Ishikawa (cell line): Measurements from ENCODE around the gene HES3.

Experiments used
- CEBPB ChIP-seq: IDR thresholded peaks from 2 replicates; pipeline ENCODE4 v1.6.1; 2012
- CREB1 ChIP-seq: IDR thresholded peaks from 2 replicates; pipeline ENCODE4 v1.6.1; 2012; ENCODE audit warnings: low read depth
- EGR1 ChIP-seq: IDR thresholded peaks from 2 replicates; pipeline ENCODE4 v1.6.1; 2012
- EP300 ChIP-seq: IDR thresholded peaks from 2 replicates; pipeline ENCODE4 v1.6.1; 2012; ENCODE audit warnings: borderline replicate concordance
- FOXM1 ChIP-seq: IDR thresholded peaks from 2 replicates; pipeline ENCODE4 v1.6.1; 2012; ENCODE audit warnings: low read depth, borderline replicate concordance
- MAX ChIP-seq: IDR thresholded peaks from 2 replicates; pipeline ENCODE4 v1.6.1; 2012
- NFIC ChIP-seq: IDR thresholded peaks from 2 replicates; pipeline ENCODE4 v1.6.1; 2012
- RAD21 ChIP-seq: IDR thresholded peaks from 2 replicates; pipeline ENCODE4 v1.6.1; 2012; ENCODE audit warnings: low read depth
- REST ChIP-seq: IDR thresholded peaks from 2 replicates; pipeline ENCODE4 v1.6.1; 2012; ENCODE audit warnings: low read depth, mild to moderate bottlenecking
- TAF1 ChIP-seq: IDR thresholded peaks from 2 replicates; pipeline ENCODE4 v1.6.1; 2012; ENCODE audit warnings: low read depth, mild to moderate bottlenecking
- TCF12 ChIP-seq: IDR thresholded peaks from 2 replicates; pipeline ENCODE4 v1.6.1; 2012; ENCODE audit warnings: low read depth
- TEAD4 ChIP-seq: IDR thresholded peaks from 2 replicates; pipeline ENCODE4 v1.6.1; 2012
- USF1 ChIP-seq: IDR thresholded peaks from 2 replicates; pipeline ENCODE4 v1.6.1; 2012
- YY1 ChIP-seq: IDR thresholded peaks from 2 replicates; pipeline ENCODE4 v1.6.1; 2012; ENCODE audit warnings: low read depth
- ZBTB7A ChIP-seq: IDR thresholded peaks from 2 replicates; pipeline ENCODE4 v1.6.1; 2012; ENCODE audit warnings: low read depth

Gene HES3

DNA sequence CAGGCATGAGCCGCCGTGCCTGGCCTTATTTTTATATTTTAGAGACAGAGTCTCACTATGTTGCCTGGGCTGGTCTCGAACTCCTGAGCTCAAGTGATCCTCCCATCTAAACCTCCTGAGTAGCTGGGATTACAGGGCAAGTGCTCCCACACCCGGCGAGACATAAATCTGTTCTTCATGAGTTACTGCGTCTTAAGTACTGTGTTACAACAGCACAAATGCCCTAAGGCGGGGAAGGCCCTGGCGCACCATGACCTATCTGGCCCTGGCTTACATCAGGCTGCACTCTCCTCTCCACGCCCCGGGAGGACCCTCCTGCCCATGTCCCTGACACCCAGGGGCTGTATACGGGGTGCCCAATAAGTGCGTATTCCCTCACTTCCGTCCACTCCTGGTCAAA lies 12.7 kb downstream of the HES3 start:
- TF ChIP-seq FOXM1, result no peak
- no peak for TF ChIP-seq EGR1
- TF ChIP-seq TCF12, result no peak
- TF ChIP-seq CREB1, result no peak
- no peak for TF ChIP-seq USF1
- no peak for TF ChIP-seq NFIC
- TF ChIP-seq TEAD4, result no peak
- no peak for TF ChIP-seq CEBPB
- no peak for TF ChIP-seq EP300
- TF ChIP-seq ZBTB7A, result no peak
- no peak for TF ChIP-seq TAF1
- no peak for TF ChIP-seq YY1
- TF ChIP-seq REST, result no peak
- TF ChIP-seq RAD21, result no peak
- no peak for TF ChIP-seq MAX

GRCh38 chr1:6257541-6258069 lies 13.6 kb downstream of the HES3 start:
- TF ChIP-seq TCF12 (no peak), FOXM1 (no peak), EP300 (no peak), CREB1 (no peak), CEBPB (no peak), USF1 (no peak), EGR1 (no peak)

DNA sequence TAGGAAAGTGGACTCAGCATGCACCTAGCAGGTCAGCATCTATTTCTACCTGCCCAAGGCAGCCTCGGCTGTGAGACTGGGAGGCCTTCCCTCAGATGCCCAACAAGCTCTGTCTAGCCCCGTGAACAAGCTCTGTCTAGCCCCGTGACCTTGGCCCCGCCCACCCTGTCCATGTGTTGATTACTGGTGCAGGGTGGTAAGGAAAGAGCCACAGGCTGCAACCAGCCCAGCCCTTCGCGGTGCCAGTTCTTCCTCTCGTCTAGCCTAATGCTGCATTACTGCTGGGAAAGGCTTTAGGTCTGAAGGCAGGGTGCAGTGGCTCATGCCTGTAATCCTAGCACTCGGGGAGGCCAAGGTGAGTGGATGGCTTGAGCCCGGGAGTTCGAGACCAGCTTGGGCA lies 14.7 kb downstream of the HES3 start:
- TF ChIP-seq EGR1, result no peak
- no peak for TF ChIP-seq MAX
- TF ChIP-seq EP300, result no peak
- no peak for TF ChIP-seq TAF1
- TF ChIP-seq USF1, result no peak
- no peak for TF ChIP-seq NFIC
- no peak for TF ChIP-seq RAD21
- no peak for TF ChIP-seq CEBPB
- no peak for TF ChIP-seq REST
- no peak for TF ChIP-seq TEAD4
- TF ChIP-seq TCF12, result no peak
- no peak for TF ChIP-seq YY1
- no peak for TF ChIP-seq FOXM1

GRCh38 chr1:6259491-6260362 lies 15.7 kb downstream of the HES3 start:
- TF ChIP-seq TAF1 (peak; percentile 29; the same call in 1 of the 2 replicates), USF1 (0 out of 2 replicates have a peak, but pooled peaks have one; percentile 9), FOXM1 (no peak), CREB1 (peak; percentile 73), RAD21 (no peak), REST (no peak), YY1 (no peak), NFIC (no peak), EP300 (no peak), ZBTB7A (no peak), TCF12 (0 out of 2 replicates have a peak, but pooled peaks have one; percentile 15), CEBPB (peak; percentile 100), EGR1 (peak; percentile 79), MAX (peak; percentile 60), TEAD4 (no peak)
